ENCODE measurements around the gene ZNF229. TPM values are rescaled to one million over a fixed set of nuclear protein-coding genes. Genes with fewer than 3 reads are reported as not detected.
A peak's percentile ranks its signal among the peaks of the same experiment; 100 is the strongest.
"Not testable (repeated sequence)": the region's sequence is repeated elsewhere in the genome, so short reads cannot be mapped to it uniquely, and the experiment has no call there.

ZNF229 gene
- 5.5 TPM for polyA plus RNA-seq (2013, experiment 1 of 2)
- polyA plus RNA-seq (2013, experiment 2 of 2) = 6.2 TPM

DNA sequence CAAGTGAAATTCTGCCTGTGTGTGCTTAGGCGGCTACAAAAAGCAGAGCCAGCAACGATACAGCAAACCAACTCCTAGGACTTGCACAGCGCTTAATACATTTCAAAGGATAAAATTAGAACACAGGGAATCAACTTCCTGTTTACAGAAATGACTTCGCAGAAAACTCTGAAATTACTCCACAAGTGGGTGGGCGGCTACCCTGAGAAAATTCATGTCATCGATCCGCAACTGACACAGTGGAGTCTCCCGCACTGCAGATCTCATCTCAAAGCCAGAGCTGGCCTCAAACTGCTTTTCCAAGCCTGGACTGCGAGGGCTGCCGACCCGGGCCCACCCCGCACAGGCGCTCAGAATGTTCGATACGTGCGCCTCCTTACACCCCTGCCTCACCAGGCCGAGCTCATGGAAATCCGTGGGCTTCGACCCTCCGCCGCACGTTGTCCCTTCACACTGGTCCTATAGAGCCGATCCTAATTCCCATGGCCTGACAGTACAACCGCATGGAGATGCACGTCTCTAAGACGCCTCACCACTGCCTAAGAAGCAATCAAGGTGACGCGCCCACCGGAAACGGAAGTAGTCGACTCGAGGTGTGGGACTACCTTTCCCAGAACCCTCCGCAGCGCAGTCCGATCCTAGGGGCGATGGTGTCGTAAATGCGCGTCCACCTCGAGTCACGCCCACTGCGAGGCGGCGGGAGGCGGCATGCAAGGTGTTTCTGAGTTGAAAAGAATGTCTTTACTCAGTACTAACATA is at the start of gene ZNF229:
Gene ZNF229, minus strand, starts transcription at position 557 of the 759 bp plus-strand sequence. CDS start 5,625 bp downstream, outside the sequence.
- no CpG with 5 or more reads among the region's 45 CpGs for WGBS, 2 donors (ENCODE audit: extremely low coverage in 2 of 2, insufficient read length in 2 of 2, insufficient replicate concordance in 1 of 2)
- no peak within 1 kb of the TSS for H3K14ac ChIP-seq (ENCODE audit: low read length)
- H3K27ac ChIP-seq (replicated peaks; ENCODE audit: low read length) = no peak within 1 kb of the TSS
- no peak within 1 kb of the TSS for H3K23ac ChIP-seq (ENCODE audit: low read depth, low read length, poor library complexity)
- H3K4me3 ChIP-seq (ENCODE audit: low read length in 2 of 2) = peak within 1 kb of the TSS; percentile 57 to 82
- peak within 1 kb of the TSS; percentile 81 for H2AFZ ChIP-seq (ENCODE audit: low read length)
- H3K27me3 ChIP-seq (ENCODE audit: control insufficient read depth in 3 of 3, insufficient read depth in 3 of 3, low read depth in 1 of 3, low read length in 3 of 3) = no peaks in the 10 kb centered on the region
- H3K4ac ChIP-seq (ENCODE audit: low read length) = no peak within 1 kb of the TSS
- H2AK5ac ChIP-seq (ENCODE audit: low read depth, low read length) = no peak within 1 kb of the TSS
- peaks cover 0 to 4% of the 10 kb centered on the region in 2 donors for H3K4me1 ChIP-seq (ENCODE audit: control insufficient read depth in 2 of 2, insufficient read depth in 1 of 2, low read depth in 1 of 2, low read length in 2 of 2)
- peak within 1 kb of the TSS; percentile 92 for H3K18ac ChIP-seq (ENCODE audit: low read length)
- H3K9me3 ChIP-seq (replicated peaks in 1 of 2; ENCODE audit: control insufficient read depth in 2 of 2, insufficient read depth in 1 of 2, low read depth in 1 of 2, low read length in 2 of 2) = peaks cover 15 to 30% of the 10 kb centered on the region in 2 donors
- peak within 1 kb of the TSS; percentile 71 for H3K4me2 ChIP-seq (ENCODE audit: insufficient read depth, low read length, poor library complexity, severe bottlenecking)
- no peak within 1 kb of the TSS for H2BK15ac ChIP-seq (ENCODE audit: low read length)
- peaks cover 0 to 5% of the 10 kb centered on the region in 2 donors for H3K36me3 ChIP-seq (replicated peaks in 1 of 2; ENCODE audit: control insufficient read depth in 2 of 2, insufficient read depth in 2 of 2, low read length in 2 of 2)
- peak; percentile 79 for DNase-seq (ENCODE audit: low spot score)
- no peak within 1 kb of the TSS for H2BK5ac ChIP-seq (ENCODE audit: low read length)
- H2BK12ac ChIP-seq (ENCODE audit: low read length) = no peak within 1 kb of the TSS
- H4K8ac ChIP-seq (ENCODE audit: low read depth, low read length) = no peak within 1 kb of the TSS
- H3K79me1 ChIP-seq (ENCODE audit: low read depth, low read length) = peaks cover 2% of the 10 kb centered on the region
- peak within 1 kb of the TSS; percentile 94 for H3K9ac ChIP-seq (ENCODE audit: low read depth, low read length, poor library complexity)
- no peak within 1 kb of the TSS for H2BK120ac ChIP-seq (ENCODE audit: low read depth, low read length)
- no peak within 1 kb of the TSS for H4K91ac ChIP-seq (ENCODE audit: low read depth, low read length, poor library complexity)

DNA sequence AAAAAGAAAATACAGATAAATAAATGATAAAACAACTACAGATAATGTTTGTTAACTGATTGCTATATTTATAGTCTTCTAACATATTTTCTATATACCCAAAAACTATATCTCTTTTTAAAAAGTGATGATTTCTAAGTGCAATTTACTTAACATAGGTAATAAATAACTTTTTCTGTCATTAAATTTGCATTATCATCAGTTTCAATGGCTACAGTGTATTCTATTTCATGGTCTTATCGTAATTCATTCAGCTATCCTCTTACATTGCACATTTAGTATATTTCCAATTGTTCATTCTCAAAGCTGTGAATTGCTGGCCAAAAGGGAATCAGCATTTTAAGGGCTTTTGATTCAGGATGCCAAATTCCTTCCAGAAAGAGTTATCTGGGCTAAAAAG is 48.4 kb upstream of the ZNF229 start:
- Histone ChIP-seq H2BK12ac (ENCODE audit: low read length) (no peak overlapping the region), H2AK5ac (ENCODE audit: low read depth, low read length) (no peak overlapping the region), H3K79me1 (ENCODE audit: low read depth, low read length) (peaks cover 28% of the 10 kb centered on the region), H3K14ac (ENCODE audit: low read length) (no peak overlapping the region), H4K91ac (ENCODE audit: low read depth, low read length, poor library complexity) (no peak overlapping the region), H3K18ac (ENCODE audit: low read length) (no peak overlapping the region), H2BK120ac (ENCODE audit: low read depth, low read length) (no peak overlapping the region), H3K27ac (replicated peaks; ENCODE audit: low read length) (no peak overlapping the region), H3K4me3 (ENCODE audit: low read length in 2 of 2) (no peak overlapping the region), H2AFZ (ENCODE audit: low read length) (no peak overlapping the region), H3K9me3 (replicated peaks in 1 of 2; ENCODE audit: control insufficient read depth in 2 of 2, insufficient read depth in 1 of 2, low read depth in 1 of 2, low read length in 2 of 2) (peaks cover 56 to 82% of the 10 kb centered on the region in 2 donors), H2BK15ac (ENCODE audit: low read length) (no peak overlapping the region), H4K8ac (ENCODE audit: low read depth, low read length) (no peak overlapping the region), H2BK5ac (ENCODE audit: low read length) (no peak overlapping the region), H3K36me3 (replicated peaks in 1 of 2; ENCODE audit: control insufficient read depth in 2 of 2, insufficient read depth in 2 of 2, low read length in 2 of 2) (peaks cover 46 to 73% of the 10 kb centered on the region in 2 donors), H3K4me2 (ENCODE audit: insufficient read depth, low read length, poor library complexity, severe bottlenecking) (no peak overlapping the region), H3K23ac (ENCODE audit: low read depth, low read length, poor library complexity) (no peak overlapping the region), H3K9ac (ENCODE audit: low read depth, low read length, poor library complexity) (no peak overlapping the region), H3K27me3 (ENCODE audit: control insufficient read depth in 3 of 3, insufficient read depth in 3 of 3, low read depth in 1 of 3, low read length in 3 of 3) (no peaks in the 10 kb centered on the region), H3K4ac (ENCODE audit: low read length) (no peak overlapping the region), H3K4me1 (ENCODE audit: control insufficient read depth in 2 of 2, insufficient read depth in 1 of 2, low read depth in 1 of 2, low read length in 2 of 2) (peaks cover 0 to 6% of the 10 kb centered on the region in 2 donors)
- WGBS, 2 donors (ENCODE audit: extremely low coverage in 2 of 2, insufficient read length in 2 of 2, insufficient replicate concordance in 1 of 2) = no CpG with 5 or more reads among the region's 1 CpG
- no peak for DNase-seq (ENCODE audit: low spot score)

DNA sequence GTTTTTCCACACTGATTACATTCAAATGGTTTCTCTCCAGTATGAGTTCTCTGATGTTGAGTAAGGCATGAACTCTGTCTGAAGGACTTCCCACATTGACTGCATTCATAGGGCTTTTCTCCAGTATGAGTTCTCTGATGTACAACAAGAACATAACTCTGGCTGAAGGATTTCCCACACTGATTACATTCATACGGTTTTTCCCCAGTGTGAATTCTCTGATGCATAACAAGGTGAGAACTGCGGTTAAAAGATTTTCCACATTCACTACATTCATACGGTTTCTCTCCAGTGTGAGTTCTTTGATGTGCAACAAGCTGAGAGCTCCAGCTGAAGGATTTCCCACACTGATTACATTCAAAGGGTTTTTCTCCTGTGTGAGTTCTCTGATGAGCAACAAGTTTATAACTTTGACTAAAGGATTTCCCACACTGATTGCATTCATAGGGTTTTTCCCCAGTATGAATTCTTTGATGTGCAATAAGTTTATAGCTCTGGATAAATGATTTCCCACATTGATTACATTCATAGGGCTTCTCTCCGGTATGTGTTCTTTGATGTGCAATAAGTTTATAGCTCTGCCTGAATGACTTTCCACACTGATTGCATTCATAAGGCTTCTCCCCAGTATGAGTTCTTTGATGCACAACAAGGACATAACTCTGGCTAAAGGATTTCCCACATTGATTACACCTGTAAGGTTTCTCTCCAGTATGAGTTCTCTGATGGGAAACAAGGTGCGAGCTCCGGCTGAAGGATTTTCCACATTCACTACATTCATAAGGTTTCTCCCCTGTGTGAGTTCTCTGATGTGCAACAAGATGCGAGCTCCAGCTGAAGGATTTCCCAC is 28.5 kb upstream of the ZNF229 start:
- Histone ChIP-seq H2AK5ac (ENCODE audit: low read depth, low read length) (no peak overlapping the region), H3K27me3 (ENCODE audit: control insufficient read depth in 3 of 3, insufficient read depth in 3 of 3, low read depth in 1 of 3, low read length in 3 of 3) (peaks cover 0 to 2% (median 0%) of the 10 kb centered on the region in 3 experiments), H2BK5ac (ENCODE audit: low read length) (no peak overlapping the region), H2BK120ac (ENCODE audit: low read depth, low read length) (no peak overlapping the region), H4K8ac (ENCODE audit: low read depth, low read length) (no peak overlapping the region), H4K91ac (ENCODE audit: low read depth, low read length, poor library complexity) (no peak overlapping the region), H3K4ac (ENCODE audit: low read length) (no peak overlapping the region), H3K79me1 (ENCODE audit: low read depth, low read length) (peaks cover 2% of the 10 kb centered on the region), H3K9ac (ENCODE audit: low read depth, low read length, poor library complexity) (no peak overlapping the region), H3K4me3 (ENCODE audit: low read length in 2 of 2) (no peak overlapping the region), H3K36me3 (replicated peaks in 1 of 2; ENCODE audit: control insufficient read depth in 2 of 2, insufficient read depth in 2 of 2, low read length in 2 of 2) (peaks cover 31 to 75% of the 10 kb centered on the region in 2 donors), H3K27ac (replicated peaks; ENCODE audit: low read length) (no peak overlapping the region), H2AFZ (ENCODE audit: low read length) (no peak overlapping the region), H2BK15ac (ENCODE audit: low read length) (no peak overlapping the region), H3K18ac (ENCODE audit: low read length) (no peak overlapping the region), H3K4me2 (ENCODE audit: insufficient read depth, low read length, poor library complexity, severe bottlenecking) (no peak overlapping the region), H3K4me1 (ENCODE audit: control insufficient read depth in 2 of 2, insufficient read depth in 1 of 2, low read depth in 1 of 2, low read length in 2 of 2) (no peaks in the 10 kb centered on the region), H3K9me3 (replicated peaks in 1 of 2; ENCODE audit: control insufficient read depth in 2 of 2, insufficient read depth in 1 of 2, low read depth in 1 of 2, low read length in 2 of 2) (peaks cover 62 to 94% of the 10 kb centered on the region in 2 donors), H2BK12ac (ENCODE audit: low read length) (no peak overlapping the region), H3K14ac (ENCODE audit: low read length) (no peak overlapping the region), H3K23ac (ENCODE audit: low read depth, low read length, poor library complexity) (no peak overlapping the region)
- WGBS, 2 donors (ENCODE audit: extremely low coverage in 2 of 2, insufficient read length in 2 of 2, insufficient replicate concordance in 1 of 2) = no CpG with 5 or more reads among the region's 7 CpGs
- no peak for DNase-seq (ENCODE audit: low spot score)

DNA sequence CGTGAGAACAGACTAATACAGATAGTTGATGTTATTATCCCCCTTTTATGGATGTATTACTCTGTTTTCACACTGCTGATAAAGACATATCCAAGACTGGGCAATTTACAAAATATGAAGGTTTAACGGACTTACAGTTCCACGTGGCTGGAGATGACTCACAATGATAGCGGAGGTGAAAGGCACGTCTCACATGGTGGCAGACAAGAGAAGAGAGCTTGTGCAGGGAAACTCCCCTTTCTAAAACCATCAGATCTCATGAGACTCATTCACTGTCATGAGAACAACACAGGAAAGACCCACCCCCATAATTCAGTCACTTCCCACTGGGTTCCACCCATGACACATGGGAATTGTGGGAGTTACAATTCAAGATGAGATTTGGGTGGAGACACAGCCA is 20.5 kb upstream of the ZNF229 start:
- WGBS, 2 donors (ENCODE audit: extremely low coverage in 2 of 2, insufficient read length in 2 of 2, insufficient replicate concordance in 1 of 2) = no CpG with 5 or more reads among the region's 5 CpGs
- H3K27me3 ChIP-seq (ENCODE audit: control insufficient read depth in 3 of 3, insufficient read depth in 3 of 3, low read depth in 1 of 3, low read length in 3 of 3) = not testable (repeated sequence)

More for the DNA sequence above, 20.5 kb upstream of the ZNF229 start:
- not testable (repeated sequence) for H3K4me2 ChIP-seq (ENCODE audit: insufficient read depth, low read length, poor library complexity, severe bottlenecking); H3K27ac ChIP-seq (replicated peaks; ENCODE audit: low read length); H3K14ac ChIP-seq (ENCODE audit: low read length); H2BK12ac ChIP-seq (ENCODE audit: low read length); H2AFZ ChIP-seq (ENCODE audit: low read length); H2BK120ac ChIP-seq (ENCODE audit: low read depth, low read length); H3K79me1 ChIP-seq (ENCODE audit: low read depth, low read length); H4K91ac ChIP-seq (ENCODE audit: low read depth, low read length, poor library complexity); H2AK5ac ChIP-seq (ENCODE audit: low read depth, low read length); H3K36me3 ChIP-seq (replicated peaks in 1 of 2; ENCODE audit: control insufficient read depth in 2 of 2, insufficient read depth in 2 of 2, low read length in 2 of 2); H3K23ac ChIP-seq (ENCODE audit: low read depth, low read length, poor library complexity); H3K4me1 ChIP-seq (ENCODE audit: control insufficient read depth in 2 of 2, insufficient read depth in 1 of 2, low read depth in 1 of 2, low read length in 2 of 2); H3K4me3 ChIP-seq (ENCODE audit: low read length in 2 of 2); H3K4ac ChIP-seq (ENCODE audit: low read length); DNase-seq (ENCODE audit: low spot score); H4K8ac ChIP-seq (ENCODE audit: low read depth, low read length); H2BK15ac ChIP-seq (ENCODE audit: low read length); H3K18ac ChIP-seq (ENCODE audit: low read length); H2BK5ac ChIP-seq (ENCODE audit: low read length); H3K9ac ChIP-seq (ENCODE audit: low read depth, low read length, poor library complexity)
- H3K9me3 ChIP-seq (replicated peaks in 1 of 2; ENCODE audit: control insufficient read depth in 2 of 2, insufficient read depth in 1 of 2, low read depth in 1 of 2, low read length in 2 of 2) = peaks cover 12 to 22% of the 10 kb centered on the region in 2 donors
